NCI-H128 (cell line): Measurements from ENCODE around the gene CREB3L2.
"Not testable (repeated sequence)": the region's sequence is repeated elsewhere in the genome, so short reads cannot be mapped to it uniquely, and the experiment has no call there.

Source experiments
- DNase-seq: peaks from one replicate; lab custom pipeline; 2025; ENCODE audit not compliant: unreplicated experiment; lab: John Stamatoyannopoulos, UW

Gene CREB3L2

GRCh38 chr7:137935884-137936508, 65.9 kb downstream of the CREB3L2 start:
- DNase-seq = no peak

GRCh38 chr7:137934941-137935883, 66.7 kb downstream of the CREB3L2 start:
- DNase-seq = no peak

- no peak for DNase-seq
Measured at GRCh38 chr7:137934176-137934826, 67.6 kb downstream of the CREB3L2 start.

- no peak for DNase-seq
Measured at GRCh38 chr7:137933270-137934017, 68.4 kb downstream of the CREB3L2 start.

- DNase-seq = no peak
Measured at GRCh38 chr7:137932881-137933269, 69.0 kb downstream of the CREB3L2 start.

- DNase-seq = no peak
Measured at GRCh38 chr7:137931823-137932222, 70.1 kb downstream of the CREB3L2 start.

GRCh38 chr7:137930581-137930980, 71.3 kb downstream of the CREB3L2 start:
- DNase-seq = no peak

GRCh38 chr7:137928626-137929025, 73.3 kb downstream of the CREB3L2 start:
- no peak for DNase-seq

GRCh38 chr7:137927386-137927785, 74.5 kb downstream of the CREB3L2 start:
- no peak for DNase-seq

GRCh38 chr7:137926206-137926605, 75.7 kb downstream of the CREB3L2 start:
- not testable (repeated sequence) for DNase-seq

GRCh38 chr7:137925754-137926153, 76.1 kb downstream of the CREB3L2 start:
- no peak for DNase-seq

- DNase-seq = no peak
Measured at GRCh38 chr7:137925091-137925490, 76.8 kb downstream of the CREB3L2 start.

GRCh38 chr7:137923380-137923779, 78.5 kb downstream of the CREB3L2 start:
- no peak for DNase-seq

- no peak for DNase-seq
Measured at GRCh38 chr7:137920637-137921399, 81.1 kb downstream of the CREB3L2 start.

GRCh38 chr7:137919987-137920386, 81.9 kb downstream of the CREB3L2 start:
- DNase-seq = no peak

- no peak for DNase-seq
Measured at GRCh38 chr7:137916980-137917645, 84.8 kb downstream of the CREB3L2 start.

GRCh38 chr7:137916564-137916963, 85.3 kb downstream of the CREB3L2 start:
- DNase-seq = no peak

GRCh38 chr7:137915266-137915665, 86.6 kb downstream of the CREB3L2 start:
- no peak for DNase-seq

GRCh38 chr7:137913985-137914384, 87.9 kb downstream of the CREB3L2 start:
- no peak for DNase-seq

GRCh38 chr7:137909042-137909441, 92.8 kb downstream of the CREB3L2 start:
- DNase-seq = no peak
